Measurements from ENCODE around the gene SND1.

- TF ChIP-seq HDGF (IDR thresholded peaks at IDR 0.05; ENCODE audit: borderline replicate concordance) (no peak), SP1 (IDR thresholded peaks at IDR 0.05) (no peak), FOXM1 (IDR thresholded peaks at IDR 0.05; ENCODE audit: borderline replicate concordance) (no peak)
Measured at GRCh38 chr7:127885222-127885772, 233.3 kb downstream of the SND1 start.
